Gastroesophageal sphincter (tissue), 3 donors: ENCODE results near the gene ADIRF.

ENCODE experiments used
- CTCF ChIP-seq, 4 experiments: fragments of 200-600 bp in 2 of 4; fragments of 450-650 bp in 2 of 4; sonication (generic) in 1 of 4; IDR thresholded peaks; one replicate each; pipeline ENCODE4 v1.5.1; 2017 to 2019; ENCODE audit warnings: antibody characterized with exemption in 4 of 4, mild to moderate bottlenecking in 2 of 4, moderate library complexity in 2 of 4
- EP300 ChIP-seq: sonication (generic); formaldehyde crosslinking; IDR thresholded peaks from one replicate; pipeline ENCODE4 v1.6.1; 2017; ENCODE audit warnings: antibody characterized with exemption, mild to moderate bottlenecking
- POLR2A ChIP-seq, 2 donors: fragments of 450-650 bp; IDR thresholded peaks; one replicate each; pipeline ENCODE4 v1.6.1; 2017; ENCODE audit warnings: antibody characterized with exemption in 2 of 2, mild to moderate bottlenecking in 2 of 2, moderate library complexity in 1 of 2

GRCh38 chr10:87000491-87000890 lies 32.2 kb downstream of the ADIRF start:
- TF ChIP-seq CTCF (IDR thresholded peaks at IDR 0.05) (no peak), EP300 (no peak), POLR2A (IDR thresholded peaks at IDR 0.05) (no peak)
